GM23248 (cell line): ENCODE results near the gene WDR48. TPM values are rescaled to one million over a fixed set of nuclear protein-coding genes. Genes with fewer than 3 reads are reported as not detected.
A peak's percentile ranks its signal among the peaks of the same experiment; 100 is the strongest.

Source experiments
- DNase-seq: peaks from one replicate; pipeline ENCODE4 v3.0.0-alpha.2; 2015
- H2AFZ ChIP-seq: fragments of 200-600 bp; sonication (generic); 2 replicates; pipeline ENCODE4 v1.6.1; 2016; ENCODE audit warnings: antibody characterized with exemption
- H3F3A ChIP-seq: fragments of 200-600 bp; sonication (generic); 2 replicates; pipeline ENCODE4 v1.6.1; 2016; ENCODE audit warnings: mild to moderate bottlenecking, antibody characterized with exemption, mixed run types; ENCODE audit not compliant: insufficient read depth
- H3K27ac ChIP-seq: fragments of 200-600 bp; sonication (generic); 2 replicates; pipeline ENCODE4 v1.5.1; 2016; ENCODE audit warnings: mild to moderate bottlenecking
- H3K27me3 ChIP-seq: fragments of 200-600 bp; sonication (generic); replicated peaks from 2 replicates; pipeline ENCODE4 v1.6.1; 2016; ENCODE audit warnings: mild to moderate bottlenecking; ENCODE audit not compliant: insufficient read depth
- H3K36me3 ChIP-seq: fragments of 200-600 bp; sonication (generic); 2 replicates; pipeline ENCODE4 v1.6.1; 2016; ENCODE audit warnings: low read depth, mild to moderate bottlenecking
- H3K4me1 ChIP-seq: fragments of 200-600 bp; sonication (generic); 2 replicates; pipeline ENCODE4 v1.6.1; 2016; ENCODE audit warnings: mild to moderate bottlenecking; ENCODE audit not compliant: insufficient read depth
- H3K4me2 ChIP-seq: fragments of 200-600 bp; sonication (generic); one replicate; pipeline ENCODE4 v1.6.1; 2016; ENCODE audit warnings: mild to moderate bottlenecking; ENCODE audit not compliant: unreplicated experiment
- H3K4me3 ChIP-seq: fragments of 200-600 bp; sonication (generic); 2 replicates; pipeline ENCODE4 v1.5.1; 2016; ENCODE audit warnings: mild to moderate bottlenecking
- H3K79me2 ChIP-seq: fragments of 200-600 bp; sonication (generic); 2 replicates; pipeline ENCODE4 v1.6.1; 2016; ENCODE audit warnings: mild to moderate bottlenecking; ENCODE audit not compliant: insufficient read depth
- H3K9ac ChIP-seq: fragments of 200-600 bp; sonication (generic); 2 replicates; pipeline ENCODE4 v1.6.1; 2016; ENCODE audit warnings: mild to moderate bottlenecking
- H3K9me2 ChIP-seq: fragments of 200-600 bp; sonication (generic); 2 replicates; pipeline ENCODE4 v1.6.1; 2016; ENCODE audit warnings: mixed run types, mild to moderate bottlenecking, moderate library complexity; ENCODE audit not compliant: insufficient read depth
- H3K9me3 ChIP-seq: fragments of 200-600 bp; sonication (generic); one replicate; pipeline ENCODE4 v1.6.1; 2017; ENCODE audit warnings: low read depth
- H4K20me1 ChIP-seq: fragments of 200-600 bp; sonication (generic); 2 replicates; pipeline ENCODE4 v1.6.0; 2016; ENCODE audit not compliant: insufficient read depth
- EZH2 ChIP-seq: fragments of 200-600 bp; sonication (generic); IDR thresholded peaks from 2 replicates; pipeline ENCODE4 v1.6.1; 2018; ENCODE audit warnings: antibody characterized with exemption, mild to moderate bottlenecking; ENCODE audit not compliant: insufficient read depth, poor library complexity, severe bottlenecking
- EZH2phosphoT487 ChIP-seq: fragments of 200-600 bp; sonication (generic); IDR thresholded peaks from 2 replicates; pipeline ENCODE4 v1.6.1; 2018; ENCODE audit warnings: antibody characterized with exemption, moderate library complexity, mild to moderate bottlenecking, low read depth; ENCODE audit not compliant: insufficient read depth
- WGBS, 2 experiments: methylation state at CpG; one replicate each; pipeline ENCODE4 v1.1.6; 2015 to 2017; ENCODE audit warnings: low lambda C conversion rate in 2 of 2, low coverage in 1 of 2; ENCODE audit errors: missing lambda C conversion rate in 2 of 2; 5-methylcytosine and 5-hydroxymethylcytosine counted together
- in situ Hi-C: fragments of 300-500 bp; cut with MboI; formaldehyde crosslinking; loops from 2 replicates; pipeline ENCODE4 v1.15.0; 2020
- polyA plus RNA-seq: library from polyadenylated mRNA; unstranded; fragments of >200 nt; fragmentation: Nextera tagmentation; extraction: Ambion mirVana; gene quantifications from 2 replicates; pipeline ENCODE4 v1.2.1, GENCODE V29; 2016
- total RNA-seq: library from RNA; depleted of rRNA; stranded (reverse); fragments of >200 nt; shearing (Covaris generic); gene quantifications from 2 replicates; pipeline ENCODE4 v1.2.3, GENCODE V29; 2014

WDR48 gene
- total and polyA plus RNA-seq, 2 experiments from 2014 or later: 25.7 to 29.7 TPM

DNA sequence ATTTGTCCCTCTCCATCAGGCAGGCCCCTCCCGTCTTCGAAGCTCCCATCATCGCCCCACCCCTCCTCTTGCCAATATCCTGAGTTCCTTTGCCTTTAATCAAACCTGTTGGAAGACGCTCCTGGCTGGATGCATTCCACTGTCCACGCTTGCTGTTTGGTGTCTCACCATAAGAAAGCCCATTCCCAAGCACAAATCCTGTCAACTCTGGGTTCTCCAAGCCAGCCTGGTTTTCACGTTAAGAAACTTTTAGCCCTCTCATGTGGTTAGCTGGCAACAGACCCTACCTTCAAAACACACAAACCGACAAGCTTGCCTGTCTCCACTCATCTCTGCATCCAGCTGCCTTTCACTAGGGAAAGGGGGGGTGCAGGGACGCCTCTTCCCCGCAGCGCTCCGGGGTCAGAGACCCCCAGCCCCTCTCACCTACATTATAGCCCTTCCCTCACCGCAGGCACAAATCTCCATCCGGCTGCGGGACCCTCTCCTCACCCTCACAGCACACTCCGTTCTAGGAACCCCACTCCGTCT, 54.5 kb downstream of the WDR48 start:
- H4K20me1 ChIP-seq: 0 out of 2 replicates have a peak, but pooled peaks cover 6% of the 10 kb centered on the region
- DNase-seq: peak; percentile 75
- in situ Hi-C loops: no loop called here

DNA sequence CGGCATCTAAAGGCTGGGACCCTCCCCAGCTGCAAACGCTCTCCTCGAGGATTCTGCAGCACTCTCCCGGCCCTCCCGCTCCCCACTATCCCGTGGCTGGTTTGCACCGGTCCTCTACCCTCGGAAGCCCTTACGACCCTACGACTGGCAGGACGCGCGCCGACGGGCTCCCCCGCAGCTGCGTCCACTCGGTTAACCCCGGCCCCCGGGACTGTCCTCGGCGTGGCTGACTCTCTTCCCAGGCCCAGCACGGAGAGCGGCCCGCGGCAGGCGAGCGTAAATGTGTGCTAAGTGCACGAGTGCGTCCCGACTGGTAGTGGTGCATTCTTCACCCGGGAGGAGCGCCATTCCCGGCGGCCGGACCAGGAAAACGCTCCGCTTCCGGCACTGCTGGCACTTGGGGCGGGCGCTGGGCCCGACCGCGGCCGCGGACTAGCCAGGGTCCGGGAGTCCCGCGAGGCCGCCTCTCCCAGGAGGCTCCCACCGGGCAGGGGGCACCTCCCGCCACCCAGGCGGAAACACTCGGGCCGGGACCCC, 55.1 kb downstream of the WDR48 start:
- no peaks in the 10 kb centered on the region for H3K27me3 ChIP-seq
- no peak for TF ChIP-seq EZH2phosphoT487
- no peak for TF ChIP-seq EZH2
- H3K79me2 ChIP-seq: peaks cover 49% of the 10 kb centered on the region
- peak overlapping the region; percentile 95 for H2AFZ ChIP-seq
- peak overlapping the region; percentile 96 for H3K9ac ChIP-seq
- H3K36me3 ChIP-seq: no peaks in the 10 kb centered on the region
- H3K4me3 ChIP-seq: peak overlapping the region; percentile 88
- in situ Hi-C loops: no loop called here
- DNase-seq: peak; percentile 83
- peaks cover 11% of the 10 kb centered on the region; the same call in 1 of the 2 replicates for H3K4me1 ChIP-seq
- peak overlapping the region; percentile 88 for H3K27ac ChIP-seq
- peak overlapping the region; percentile 93 for H3K4me2 ChIP-seq
- no peaks in the 10 kb centered on the region; the same call in 1 of the 2 replicates for H3F3A ChIP-seq
- H3K9me3 ChIP-seq: no peaks in the 10 kb centered on the region
- no peaks in the 10 kb centered on the region for H3K9me2 ChIP-seq
- WGBS, 2 experiments: 1% methylated on average over 36 to 52 of the region's 55 CpGs
- H4K20me1 ChIP-seq: 0 out of 2 replicates have a peak, but pooled peaks cover 2% of the 10 kb centered on the region

More for the DNA sequence above, 54.5 kb downstream of the WDR48 start:
- H3K79me2 ChIP-seq: peaks cover 55% of the 10 kb centered on the region
- peak overlapping the region; percentile 93 for H3K4me2 ChIP-seq
- peak overlapping the region; percentile 88 for H3K27ac ChIP-seq
- peak overlapping the region; percentile 88 for H3K4me3 ChIP-seq
- H3K9me3 ChIP-seq: no peaks in the 10 kb centered on the region
- H3F3A ChIP-seq: no peaks in the 10 kb centered on the region; the same call in 1 of the 2 replicates
- WGBS, 2 experiments: 3 to 6% methylated on average over 10 to 16 of the region's 16 CpGs
- TF ChIP-seq EZH2 (no peak), EZH2phosphoT487 (no peak)
- peaks cover 12% of the 10 kb centered on the region; the same call in 1 of the 2 replicates for H3K4me1 ChIP-seq
- peak overlapping the region; percentile 95 for H2AFZ ChIP-seq
- no peaks in the 10 kb centered on the region for H3K27me3 ChIP-seq
- no peaks in the 10 kb centered on the region for H3K9me2 ChIP-seq
- peak overlapping the region; percentile 96 for H3K9ac ChIP-seq
- H3K36me3 ChIP-seq: no peaks in the 10 kb centered on the region

DNA sequence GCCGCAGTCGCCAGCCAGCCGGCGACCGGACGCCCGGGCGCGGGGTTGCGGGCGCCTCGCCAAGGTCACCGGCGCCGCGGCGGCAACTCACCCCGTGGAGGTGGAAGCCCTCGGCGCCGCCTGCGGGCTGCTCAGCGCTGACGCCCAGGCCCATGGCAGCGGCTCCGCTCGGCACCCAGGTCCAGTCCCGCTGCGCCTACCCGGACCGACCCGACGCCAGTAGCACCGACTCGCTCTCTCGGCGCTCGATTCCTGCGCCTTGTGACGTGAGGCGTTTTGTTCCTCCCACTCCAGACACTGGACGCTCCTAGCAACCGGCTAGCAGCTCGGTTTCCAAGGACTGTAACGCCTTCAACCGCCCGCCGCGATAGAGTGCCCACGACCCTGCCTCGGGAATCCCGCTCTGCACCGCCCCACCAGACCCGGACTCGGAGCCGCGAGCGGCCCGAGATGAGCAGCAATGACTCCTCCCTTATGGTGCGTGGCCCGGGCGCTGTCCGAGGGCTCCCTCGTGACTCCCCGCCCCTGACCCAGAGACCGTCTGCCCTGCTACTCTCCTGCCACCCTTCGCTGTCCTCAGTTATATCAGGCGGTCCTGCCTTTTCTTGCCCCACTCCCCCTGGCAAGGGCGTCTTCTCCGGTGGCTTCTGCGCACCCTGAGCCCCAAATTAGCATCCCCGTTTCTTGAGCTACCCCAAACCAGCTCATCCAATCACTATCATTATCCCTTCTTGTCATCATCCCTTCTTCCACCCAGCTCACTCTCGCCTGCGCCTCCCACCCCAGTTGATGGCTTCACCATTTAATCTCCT, 55.8 kb downstream of the WDR48 start, which contains the start of the genes GORASP1 and TTC21A:
Gene GORASP1, minus strand, starts transcription at position 240 of the 812 bp plus-strand sequence. Its CDS starts 86 bp downstream, at position 154.
Gene TTC21A, plus strand, starts transcription at position 293 of the 812 bp plus-strand sequence. Its CDS starts 158 bp downstream, at position 451.
- in situ Hi-C loops: no loop called here
- H4K20me1 ChIP-seq: no peaks in the 10 kb centered on the region
- no peaks in the 10 kb centered on the region for H3K27me3 ChIP-seq

DNA sequence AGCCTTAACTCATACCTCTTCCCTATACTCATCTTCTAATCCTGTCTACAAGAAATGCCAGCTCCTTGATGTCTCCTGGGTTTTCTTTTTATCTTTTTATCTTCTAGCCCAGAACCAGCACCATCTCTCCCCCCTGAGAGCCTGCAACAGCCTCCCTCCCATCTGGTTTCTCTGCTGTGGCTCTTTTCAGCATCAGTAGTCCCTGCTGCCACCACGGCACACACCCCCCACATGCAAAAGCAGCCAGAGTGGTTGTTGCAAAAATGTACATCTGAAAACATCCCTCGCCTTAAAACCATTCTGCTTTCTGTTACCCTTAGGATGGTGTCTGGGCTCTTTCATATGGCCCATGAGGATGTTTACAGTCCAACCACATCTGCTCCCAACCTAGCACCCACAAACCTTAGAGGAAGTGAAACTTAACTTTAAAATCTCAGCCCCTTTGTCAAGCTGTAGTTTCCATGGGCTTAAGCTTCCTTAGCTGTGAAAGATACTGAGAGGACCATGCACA, 56.4 kb downstream of the WDR48 start:
- Histone ChIP-seq H3K9me3 (no peaks in the 10 kb centered on the region), H4K20me1 (no peaks in the 10 kb centered on the region), H3K4me2 (peak overlapping the region; percentile 93), H3K79me2 (peaks cover 38% of the 10 kb centered on the region), H3K9me2 (no peaks in the 10 kb centered on the region), H3K9ac (peak overlapping the region; percentile 96), H3K4me3 (peak overlapping the region; percentile 88), H2AFZ (peak overlapping the region; percentile 95), H3K27ac (peak overlapping the region; percentile 88), H3F3A (no peaks in the 10 kb centered on the region), H3K36me3 (no peaks in the 10 kb centered on the region), H3K4me1 (peaks cover 11% of the 10 kb centered on the region; the same call in 1 of the 2 replicates), H3K27me3 (no peaks in the 10 kb centered on the region)
- 38% methylated on average over 2 of the region's 2 CpGs for WGBS, 2 experiments
- in situ Hi-C loops: no loop called here
- DNase-seq: no peak
- no peak for TF ChIP-seq EZH2

More for the DNA sequence above, 55.8 kb downstream of the WDR48 start, which contains the start of the genes GORASP1 and TTC21A:
- Histone ChIP-seq H3F3A (no peaks in the 10 kb centered on the region), H3K4me2 (peak within 1 kb of the TSS; percentile 93), H3K27ac (peak within 1 kb of the TSS; percentile 88), H3K4me3 (peak within 1 kb of the TSS; percentile 88), H3K4me1 (peaks cover 11% of the 10 kb centered on the region; the same call in 1 of the 2 replicates), H3K9me3 (no peaks in the 10 kb centered on the region), H3K79me2 (peaks cover 45% of the 10 kb centered on the region), H3K36me3 (no peaks in the 10 kb centered on the region), H2AFZ (peak within 1 kb of the TSS; percentile 95), H3K9me2 (no peaks in the 10 kb centered on the region), H3K9ac (peak within 1 kb of the TSS; percentile 96)
- peak; percentile 97 for DNase-seq
- WGBS, 2 experiments: 0 to 1% methylated on average over 49 to 62 of the region's 74 CpGs
- TF ChIP-seq EZH2 (no peak), EZH2phosphoT487 (no peak)
